Activated CD8-positive, alpha-beta memory T cell treated with anti-CD3 and anti-CD28 coated beads, Interleukin-2, amount 50 U/mL, for 48 hours (primary cell): ENCODE results near the gene RUFY3.
"Not testable (repeated sequence)": the region's sequence is repeated elsewhere in the genome, so short reads cannot be mapped to it uniquely, and the experiment has no call there.

ENCODE experiments used
- DNase-seq: peaks from one replicate; pipeline ENCODE4 v3.0.0-alpha.2; 2020

RUFY3 gene

GRCh38 chr4:70721747-70722146, at the start of gene RUFY3:
TSS of gene RUFY3 (plus strand) at chr4:70721964. CDS start at chr4:70722574, 610 bp downstream.
- no peak for DNase-seq

- no peak for DNase-seq
Observed at GRCh38 chr4:70674191-70674590, 47.6 kb upstream of the RUFY3 start.

GRCh38 chr4:70674731-70675130, 47.0 kb upstream of the RUFY3 start:
- no peak for DNase-seq

GRCh38 chr4:70676554-70677090, 45.1 kb upstream of the RUFY3 start:
- no peak for DNase-seq

- no peak for DNase-seq
Observed at GRCh38 chr4:70678383-70678999, 43.3 kb upstream of the RUFY3 start.

GRCh38 chr4:70680934-70681333, 40.8 kb upstream of the RUFY3 start:
- no peak for DNase-seq

GRCh38 chr4:70681704-70682103, 40.1 kb upstream of the RUFY3 start:
- no peak for DNase-seq

- not testable (repeated sequence) for DNase-seq
Observed at GRCh38 chr4:70682142-70682541, 39.6 kb upstream of the RUFY3 start.

GRCh38 chr4:70687392-70687791, 34.4 kb upstream of the RUFY3 start:
- no peak for DNase-seq

GRCh38 chr4:70687821-70688794, 33.7 kb upstream of the RUFY3 start, which contains the start of gene UTP3:
TSS of gene UTP3 (plus strand) at chr4:70688532. CDS start at chr4:70688678, 146 bp downstream.
- peak; percentile 97 for DNase-seq

- DNase-seq, result peak; percentile 62
Observed at GRCh38 chr4:70688795-70689231, 33.0 kb upstream of the RUFY3 start.

- DNase-seq, result no peak
Observed at GRCh38 chr4:70691661-70692060, 30.1 kb upstream of the RUFY3 start.

- DNase-seq, result not testable (repeated sequence)
Observed at GRCh38 chr4:70694633-70695032, 27.1 kb upstream of the RUFY3 start.

GRCh38 chr4:70698435-70698834, 23.3 kb upstream of the RUFY3 start:
- not testable (repeated sequence) for DNase-seq

GRCh38 chr4:70700712-70701111, 21.1 kb upstream of the RUFY3 start:
- DNase-seq, result no peak

- DNase-seq, result no peak
Observed at GRCh38 chr4:70701271-70701670, 20.5 kb upstream of the RUFY3 start.

- DNase-seq, result not testable (repeated sequence)
Observed at GRCh38 chr4:70702592-70702991, 19.2 kb upstream of the RUFY3 start.

GRCh38 chr4:70703619-70704214, 18.0 kb upstream of the RUFY3 start:
- no peak for DNase-seq

- DNase-seq, result peak; percentile 75
Observed at GRCh38 chr4:70704215-70704930, 17.4 kb upstream of the RUFY3 start.

GRCh38 chr4:70704931-70705182, 16.9 kb upstream of the RUFY3 start:
- no peak for DNase-seq

- peak; percentile 87 for DNase-seq
Observed at GRCh38 chr4:70705183-70706043, 16.4 kb upstream of the RUFY3 start.

GRCh38 chr4:70706044-70706461, 15.7 kb upstream of the RUFY3 start:
- DNase-seq, result no peak
